SU-DHL-6 (cell line): ENCODE data around the gene RPUSD2.

Experiments
- EZH2phosphoT487 ChIP-seq: fragments of 200-600 bp; sonication (generic), shearing (Covaris generic); conservative IDR thresholded peaks from 2 replicates; pipeline ENCODE4 v1.6.1; 2018; ENCODE audit warnings: mild to moderate bottlenecking, antibody characterized with exemption, low read length, moderate library complexity, mixed read lengths
- TF ChIP-seq, protein P1 (sequence below): fragments of 200-600 bp; sonication (generic); IDR thresholded peaks from one replicate; pipeline ENCODE4 v1.5.1; 2017; ENCODE audit warnings: antibody characterized with exemption, mild to moderate bottlenecking, low read length, moderate library complexity; ENCODE audit not compliant: insufficient read depth, poor library complexity, severe bottlenecking

DNA sequence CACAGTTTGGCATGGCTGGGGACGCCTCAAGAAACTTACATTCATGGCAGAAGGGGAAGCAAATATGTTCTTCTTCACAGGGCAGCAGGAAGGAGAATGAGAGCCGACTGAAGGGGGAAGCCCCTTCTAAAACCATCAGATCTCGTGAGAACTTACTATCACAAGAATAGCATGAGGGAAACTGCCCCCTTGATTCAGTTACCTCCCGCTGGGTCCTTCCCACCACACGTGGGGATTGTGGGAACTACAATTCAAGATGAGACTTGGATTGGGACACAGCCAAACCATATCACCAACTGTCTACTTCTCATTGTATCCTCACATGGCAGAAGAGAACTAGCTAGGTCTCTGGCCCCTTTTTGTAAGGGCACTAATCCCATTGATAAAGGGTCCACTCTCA lies 34.7 kb upstream of the RPUSD2 start:
- TF ChIP-seq, protein P1, sequence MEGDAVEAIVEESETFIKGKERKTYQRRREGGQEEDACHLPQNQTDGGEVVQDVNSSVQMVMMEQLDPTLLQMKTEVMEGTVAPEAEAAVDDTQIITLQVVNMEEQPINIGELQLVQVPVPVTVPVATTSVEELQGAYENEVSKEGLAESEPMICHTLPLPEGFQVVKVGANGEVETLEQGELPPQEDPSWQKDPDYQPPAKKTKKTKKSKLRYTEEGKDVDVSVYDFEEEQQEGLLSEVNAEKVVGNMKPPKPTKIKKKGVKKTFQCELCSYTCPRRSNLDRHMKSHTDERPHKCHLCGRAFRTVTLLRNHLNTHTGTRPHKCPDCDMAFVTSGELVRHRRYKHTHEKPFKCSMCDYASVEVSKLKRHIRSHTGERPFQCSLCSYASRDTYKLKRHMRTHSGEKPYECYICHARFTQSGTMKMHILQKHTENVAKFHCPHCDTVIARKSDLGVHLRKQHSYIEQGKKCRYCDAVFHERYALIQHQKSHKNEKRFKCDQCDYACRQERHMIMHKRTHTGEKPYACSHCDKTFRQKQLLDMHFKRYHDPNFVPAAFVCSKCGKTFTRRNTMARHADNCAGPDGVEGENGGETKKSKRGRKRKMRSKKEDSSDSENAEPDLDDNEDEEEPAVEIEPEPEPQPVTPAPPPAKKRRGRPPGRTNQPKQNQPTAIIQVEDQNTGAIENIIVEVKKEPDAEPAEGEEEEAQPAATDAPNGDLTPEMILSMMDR: no peak
- no peak for TF ChIP-seq EZH2phosphoT487
